H9 (cell line): ENCODE data around the gene ERCC4. TPM values are rescaled to one million over a fixed set of nuclear protein-coding genes. Genes with fewer than 3 reads are reported as not detected.
A peak's percentile ranks its signal among the peaks of the same experiment; 100 is the strongest.

ENCODE experiments used
- DNase-seq: peaks from one replicate; pipeline ENCODE4 v3.0.0-alpha.2; 2017
- H2AFZ ChIP-seq: one replicate; pipeline ENCODE4 v1.6.1; 2013; ENCODE audit warnings: mild to moderate bottlenecking, low read length, control low read depth, moderate library complexity
- H2AK5ac ChIP-seq: 2 replicates; pipeline ENCODE4 v1.6.1; 2013; ENCODE audit warnings: low read length, control low read depth, mixed read lengths; ENCODE audit not compliant: insufficient read length
- H2BK120ac ChIP-seq: one replicate; pipeline ENCODE4 v1.6.1; 2013; ENCODE audit warnings: low read depth, mild to moderate bottlenecking, low read length, control low read depth, inconsistent platforms; ENCODE audit not compliant: poor library complexity, severe bottlenecking
- H2BK12ac ChIP-seq: 2 replicates; pipeline ENCODE4 v1.6.1; 2013; ENCODE audit warnings: low read length, control low read depth, mixed read lengths, low read depth; ENCODE audit not compliant: insufficient read length
- H2BK15ac ChIP-seq: 2 replicates; pipeline ENCODE4 v1.6.1; 2013; ENCODE audit warnings: low read depth, low read length, control low read depth
- H2BK20ac ChIP-seq: one replicate; pipeline ENCODE4 v1.6.1; 2013; ENCODE audit warnings: low read depth, mild to moderate bottlenecking, low read length, control low read depth, inconsistent platforms; ENCODE audit not compliant: poor library complexity, severe bottlenecking
- H2BK5ac ChIP-seq: 2 replicates; pipeline ENCODE4 v1.6.1; 2013; ENCODE audit warnings: low read length, control low read depth, mixed read lengths; ENCODE audit not compliant: insufficient read length
- H3K14ac ChIP-seq: 2 replicates; pipeline ENCODE4 v1.6.1; 2013; ENCODE audit warnings: low read length, control low read depth; ENCODE audit not compliant: insufficient read depth
- H3K18ac ChIP-seq: 2 replicates; pipeline ENCODE4 v1.6.1; 2013; ENCODE audit warnings: low read depth, mild to moderate bottlenecking, mixed read lengths, low read length, control low read depth; ENCODE audit not compliant: insufficient read length
- H3K23ac ChIP-seq: 2 replicates; pipeline ENCODE4 v1.6.1; 2013; ENCODE audit warnings: low read length, control low read depth, mixed read lengths, low read depth; ENCODE audit not compliant: insufficient read length
- H3K23me2 ChIP-seq: 2 replicates; pipeline ENCODE4 v1.6.1; 2013; ENCODE audit warnings: low read depth, mild to moderate bottlenecking, mixed read lengths, low read length, control low read depth; ENCODE audit not compliant: insufficient read length, poor library complexity, severe bottlenecking
- H3K27ac ChIP-seq: 2 replicates; pipeline ENCODE4 v1.5.1; 2013; ENCODE audit warnings: low read length, control low read depth, mixed read lengths, low read depth; ENCODE audit not compliant: insufficient read length
- H3K27me3 ChIP-seq: 2 replicates; pipeline ENCODE4 v1.6.1; 2013; ENCODE audit warnings: low read length, control low read depth, inconsistent platforms; ENCODE audit not compliant: insufficient read depth
- H3K4ac ChIP-seq: 2 replicates; pipeline ENCODE4 v1.6.1; 2013; ENCODE audit warnings: low read depth, mild to moderate bottlenecking, control low read depth, inconsistent platforms, low read length, moderate library complexity
- H3K4me1 ChIP-seq: 2 replicates; pipeline ENCODE4 v1.6.1; 2013; ENCODE audit warnings: low read length, control low read depth, inconsistent platforms; ENCODE audit not compliant: insufficient read depth
- H3K4me2 ChIP-seq: 2 replicates; pipeline ENCODE4 v1.6.1; 2013; ENCODE audit warnings: low read length, control low read depth, mixed read lengths; ENCODE audit not compliant: insufficient read length, insufficient read depth
- H3K56ac ChIP-seq: 2 replicates; pipeline ENCODE4 v1.6.1; 2013; ENCODE audit warnings: low read depth, mild to moderate bottlenecking, mixed read lengths, low read length, control low read depth; ENCODE audit not compliant: insufficient read length
- H3K79me1 ChIP-seq: 2 replicates; pipeline ENCODE4 v1.6.1; 2013; ENCODE audit warnings: low read depth, mild to moderate bottlenecking, moderate library complexity, low read length, control low read depth, inconsistent platforms; ENCODE audit not compliant: insufficient read depth, poor library complexity, severe bottlenecking
- H3K79me2 ChIP-seq: 2 replicates; pipeline ENCODE4 v1.6.1; 2013; ENCODE audit warnings: low read length, control low read depth, inconsistent platforms; ENCODE audit not compliant: insufficient read depth
- H3K9ac ChIP-seq: 2 replicates; pipeline ENCODE4 v1.6.1; 2013; ENCODE audit warnings: low read length, control low read depth, mixed read lengths; ENCODE audit not compliant: insufficient read length; ENCODE audit errors: extremely low read depth
- H3K9me3 ChIP-seq: one replicate; pipeline ENCODE4 v1.6.1; 2013; ENCODE audit warnings: low read depth, low read length, inconsistent platforms; ENCODE audit not compliant: control insufficient read depth
- H3T11ph ChIP-seq: one replicate; pipeline ENCODE4 v1.6.1; 2013; ENCODE audit warnings: mild to moderate bottlenecking, low read length, control low read depth, inconsistent platforms
- H4K20me1 ChIP-seq: one replicate; pipeline ENCODE4 v1.6.1; 2013; ENCODE audit not compliant: control insufficient read depth, insufficient read length, insufficient read depth
- H4K5ac ChIP-seq: 2 replicates; pipeline ENCODE4 v1.6.1; 2013; ENCODE audit warnings: low read depth, mild to moderate bottlenecking, mixed read lengths, low read length, control low read depth; ENCODE audit not compliant: insufficient read length
- H4K8ac ChIP-seq: replicated peaks from 2 replicates; pipeline ENCODE4 v1.6.1; 2013; ENCODE audit warnings: low read length, control low read depth, mixed read lengths, low read depth; ENCODE audit not compliant: insufficient read length
- H4K91ac ChIP-seq: 2 replicates; pipeline ENCODE4 v1.6.1; 2013; ENCODE audit warnings: low read depth, mild to moderate bottlenecking, moderate library complexity, mixed read lengths, low read length, control low read depth; ENCODE audit not compliant: insufficient read length
- H3K27ac Mint-ChIP-seq, 3 experiments: 2 replicates in 2 of 3; 3 replicates in 1 of 3; pipeline ENCODE4 v1.8.0; 2020 to 2021; ENCODE audit warnings: mixed read lengths in 3 of 3, mild to moderate bottlenecking in 1 of 3, moderate library complexity in 1 of 3
- H3K27me3 Mint-ChIP-seq: 2 replicates; pipeline ENCODE4 v1.8.0; 2021; ENCODE audit warnings: low read depth, mild to moderate bottlenecking, moderate library complexity, mixed read lengths
- H3K36me3 Mint-ChIP-seq, 3 experiments: 2 replicates in 2 of 3; 3 replicates in 1 of 3; pipeline ENCODE4 v1.8.0; 2020 to 2021; ENCODE audit warnings: low read depth in 3 of 3, mixed read lengths in 3 of 3; ENCODE audit not compliant: insufficient read depth in 1 of 3
- H3K4me1 Mint-ChIP-seq, 2 experiments: 2 replicates each; pipeline ENCODE4 v1.8.0; 2020; ENCODE audit warnings: mixed read lengths in 2 of 2
- H3K4me3 Mint-ChIP-seq, 2 experiments: 2 replicates in 1 of 2; 3 replicates in 1 of 2; pipeline ENCODE4 v1.8.0; 2020 to 2021; ENCODE audit warnings: mild to moderate bottlenecking in 2 of 2, mixed read lengths in 2 of 2, moderate library complexity in 1 of 2
- H3K9me3 Mint-ChIP-seq, 2 experiments: 2 replicates in 1 of 2; 3 replicates in 1 of 2; pipeline ENCODE4 v1.8.0; 2020; ENCODE audit warnings: mild to moderate bottlenecking in 2 of 2, mixed read lengths in 2 of 2, moderate library complexity in 1 of 2
- CTCF ChIP-seq: fragments of 200-600 bp; sonication (generic); conservative IDR thresholded peaks from 3 replicates; pipeline ENCODE4 v1.8.0; 2021; ENCODE audit warnings: antibody characterized with exemption, mild to moderate bottlenecking
- WGBS: extraction: QIAGEN DNeasy Blood & Tissue Kit; methylation state at CpG from one replicate; pipeline ENCODE4 v1.1.7; 2013; ENCODE audit warnings: missing lambda C conversion rate, low lambda C conversion rate, mixed read lengths; ENCODE audit not compliant: insufficient read length; ENCODE audit errors: extremely low coverage; 5-methylcytosine and 5-hydroxymethylcytosine counted together
- total RNA-seq: library from RNA; stranded (reverse); gene quantifications from 2 replicates; pipeline ENCODE4 v1.2.1, GENCODE V29; 2021

The ERCC4 gene
- total RNA-seq, 1 experiment from 2014 or later = 15.6 TPM

DNA sequence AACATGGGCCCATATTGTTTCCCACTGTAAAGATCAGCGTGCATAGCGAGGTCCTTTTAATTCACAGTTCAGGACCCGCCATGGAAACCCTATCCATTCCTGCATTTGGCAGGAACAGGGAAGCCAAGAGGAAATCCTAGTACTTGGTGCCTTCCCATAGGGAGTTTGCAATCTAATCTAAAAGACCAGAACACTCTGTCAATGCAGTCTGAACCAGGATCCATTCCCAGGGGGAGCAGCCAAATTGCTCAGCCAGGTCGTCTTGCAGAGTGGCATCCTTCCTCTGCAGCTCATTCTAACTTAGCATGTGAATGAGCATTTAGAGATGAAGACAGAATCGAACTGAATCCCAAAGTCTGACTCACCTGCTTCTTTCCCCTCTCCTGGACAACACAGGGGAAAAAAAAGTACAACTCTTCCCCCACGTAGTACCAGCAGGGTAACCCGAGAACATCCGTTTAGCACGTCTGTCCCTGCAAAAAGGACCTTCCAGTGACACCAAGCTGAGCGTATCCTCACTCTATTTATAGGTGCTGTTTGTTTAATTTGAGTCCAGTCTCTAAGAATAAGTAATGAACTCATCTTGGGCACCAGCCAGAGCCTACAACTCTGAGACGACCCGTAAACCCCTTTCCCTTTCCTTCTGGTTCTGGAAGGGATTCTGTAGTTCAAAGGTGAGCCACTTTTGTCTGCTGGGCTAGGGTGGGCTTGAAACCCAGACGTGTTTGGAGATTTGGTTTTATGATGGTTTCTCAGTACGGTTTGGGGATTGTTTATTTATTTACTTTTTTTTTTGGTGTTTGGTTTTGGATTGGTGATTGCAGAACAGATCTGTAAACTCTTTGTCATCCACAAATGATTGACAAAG lies 74.5 kb downstream of the ERCC4 start:
- DNase-seq = no peak
- Histone ChIP-seq H3K27me3 (no peaks in the 10 kb centered on the region), H4K20me1 (no peaks in the 10 kb centered on the region), H2BK120ac (no peak overlapping the region), H3K79me2 (no peaks in the 10 kb centered on the region), H3K9me3 (no peaks in the 10 kb centered on the region), H3K56ac (no peak overlapping the region), H2BK5ac (no peak overlapping the region), H3T11ph (no peak overlapping the region), H3K18ac (no peak overlapping the region), H2BK12ac (no peak overlapping the region), H3K23ac (no peak overlapping the region), H2AFZ (no peak overlapping the region), H3K4me2 (no peak overlapping the region), H3K79me1 (no peaks in the 10 kb centered on the region), H4K91ac (no peak overlapping the region), H3K14ac (no peak overlapping the region), H2BK15ac (no peak overlapping the region), H3K23me2 (no peaks in the 10 kb centered on the region), H4K8ac (no peak overlapping the region), H2BK20ac (peak overlapping the region; percentile 11), H2AK5ac (no peak overlapping the region), H3K4ac (no peak overlapping the region), H3K27ac (no peak overlapping the region), H4K5ac (no peak overlapping the region), H3K9ac (no peak overlapping the region), H3K4me1 (no peaks in the 10 kb centered on the region; the same call in 1 of the 2 replicates)
- no peak for TF ChIP-seq CTCF
- H3K27ac Mint-ChIP-seq = no peak overlapping the region
- H3K4me3 Mint-ChIP-seq = no peak overlapping the region
- no peaks in the 10 kb centered on the region for H3K9me3 Mint-ChIP-seq
- H3K4me1 Mint-ChIP-seq = peaks cover 7 to 8% of the 10 kb centered on the region in 2 experiments
- WGBS = no CpG with 5 or more reads among the region's 14 CpGs
- no peaks in the 10 kb centered on the region; the same call in 1 of the 2 replicates for H3K27me3 Mint-ChIP-seq
- H3K36me3 Mint-ChIP-seq = no peaks in the 10 kb centered on the region
